Rectal smooth muscle tissue (tissue), 1 donor: ENCODE measurements around the gene DENND2A.

Experiments used
- H3K27ac ChIP-seq: one replicate; pipeline ENCODE4 v1.7.0; 2013; ENCODE audit warnings: low read depth, low read length, inconsistent platforms
- H3K27me3 ChIP-seq: one replicate; pipeline ENCODE4 v1.7.0; 2013; ENCODE audit warnings: low read length; ENCODE audit not compliant: control insufficient read depth, insufficient read depth
- H3K36me3 ChIP-seq: one replicate; pipeline ENCODE4 v1.7.0; 2013; ENCODE audit warnings: low read length; ENCODE audit not compliant: control insufficient read depth, insufficient read depth
- H3K4me1 ChIP-seq: one replicate; pipeline ENCODE4 v1.7.0; 2013; ENCODE audit warnings: low read length; ENCODE audit not compliant: control insufficient read depth, insufficient read depth
- H3K4me3 ChIP-seq: one replicate; pipeline ENCODE4 v1.7.0; 2013; ENCODE audit warnings: low read length
- H3K9ac ChIP-seq: one replicate; pipeline ENCODE4 v1.7.0; 2013; ENCODE audit warnings: low read length

Gene DENND2A

GRCh38 chr7:140640727-140641523, at the start of gene DENND2A:
Gene DENND2A (minus strand): TSS chr7:140640813. CDS start chr7:140602397, 38,416 bp downstream.
- Histone ChIP-seq H3K27me3 (peaks cover 8% of the 10 kb centered on the region), H3K36me3 (no peaks in the 10 kb centered on the region), H3K4me1 (peaks cover 12% of the 10 kb centered on the region), H3K27ac (peak within 1 kb of the TSS; percentile 86), H3K9ac (peak within 1 kb of the TSS; percentile 52), H3K4me3 (peak within 1 kb of the TSS; percentile 75)

GRCh38 chr7:140689199-140690152, 48.9 kb upstream of the DENND2A start:
- Histone ChIP-seq H3K27me3 (no peaks in the 10 kb centered on the region), H3K9ac (no peak overlapping the region), H3K27ac (no peak overlapping the region), H3K4me1 (no peaks in the 10 kb centered on the region), H3K36me3 (peaks cover 13% of the 10 kb centered on the region), H3K4me3 (no peak overlapping the region)

GRCh38 chr7:140688341-140688740, 47.7 kb upstream of the DENND2A start:
- Histone ChIP-seq H3K9ac (no peak overlapping the region), H3K27ac (no peak overlapping the region), H3K36me3 (peaks cover 13% of the 10 kb centered on the region), H3K27me3 (no peaks in the 10 kb centered on the region), H3K4me3 (no peak overlapping the region), H3K4me1 (no peaks in the 10 kb centered on the region)

GRCh38 chr7:140686921-140687320, 46.3 kb upstream of the DENND2A start:
- H3K4me3 ChIP-seq = no peak overlapping the region
- no peak overlapping the region for H3K9ac ChIP-seq
- H3K36me3 ChIP-seq = peaks cover 12% of the 10 kb centered on the region
- H3K4me1 ChIP-seq = no peaks in the 10 kb centered on the region
- H3K27ac ChIP-seq = no peak overlapping the region
- H3K27me3 ChIP-seq = no peaks in the 10 kb centered on the region

- no peaks in the 10 kb centered on the region for H3K4me1 ChIP-seq
- H3K27ac ChIP-seq = no peak overlapping the region
- no peak overlapping the region for H3K9ac ChIP-seq
- H3K27me3 ChIP-seq = no peaks in the 10 kb centered on the region
- H3K36me3 ChIP-seq = peaks cover 10% of the 10 kb centered on the region
- no peak overlapping the region for H3K4me3 ChIP-seq
Observed at GRCh38 chr7:140685407-140686087, 44.9 kb upstream of the DENND2A start.

- Histone ChIP-seq H3K9ac (no peak overlapping the region), H3K36me3 (peaks cover 13% of the 10 kb centered on the region), H3K4me1 (no peaks in the 10 kb centered on the region), H3K4me3 (no peak overlapping the region), H3K27me3 (no peaks in the 10 kb centered on the region), H3K27ac (no peak overlapping the region)
Observed at GRCh38 chr7:140684066-140684950, 43.7 kb upstream of the DENND2A start.

GRCh38 chr7:140683657-140684056, 43.0 kb upstream of the DENND2A start:
- Histone ChIP-seq H3K27me3 (no peaks in the 10 kb centered on the region), H3K36me3 (peaks cover 18% of the 10 kb centered on the region), H3K9ac (no peak overlapping the region), H3K4me1 (no peaks in the 10 kb centered on the region), H3K4me3 (no peak overlapping the region), H3K27ac (no peak overlapping the region)

- Histone ChIP-seq H3K36me3 (peaks cover 18% of the 10 kb centered on the region), H3K9ac (no peak overlapping the region), H3K4me3 (no peak overlapping the region), H3K27me3 (no peaks in the 10 kb centered on the region), H3K4me1 (no peaks in the 10 kb centered on the region), H3K27ac (no peak overlapping the region)
Observed at GRCh38 chr7:140681766-140682165, 41.2 kb upstream of the DENND2A start.

GRCh38 chr7:140680886-140681285, 40.3 kb upstream of the DENND2A start:
- no peaks in the 10 kb centered on the region for H3K27me3 ChIP-seq
- H3K4me3 ChIP-seq = no peak overlapping the region
- H3K9ac ChIP-seq = no peak overlapping the region
- peaks cover 2% of the 10 kb centered on the region for H3K4me1 ChIP-seq
- H3K36me3 ChIP-seq = peaks cover 18% of the 10 kb centered on the region
- no peak overlapping the region for H3K27ac ChIP-seq

GRCh38 chr7:140679186-140679585, 38.6 kb upstream of the DENND2A start:
- no peaks in the 10 kb centered on the region for H3K27me3 ChIP-seq
- H3K27ac ChIP-seq = no peak overlapping the region
- peaks cover 8% of the 10 kb centered on the region for H3K4me1 ChIP-seq
- H3K9ac ChIP-seq = no peak overlapping the region
- no peak overlapping the region for H3K4me3 ChIP-seq
- peaks cover 13% of the 10 kb centered on the region for H3K36me3 ChIP-seq

GRCh38 chr7:140678816-140679130, 38.2 kb upstream of the DENND2A start:
- Histone ChIP-seq H3K27me3 (no peaks in the 10 kb centered on the region), H3K27ac (no peak overlapping the region), H3K4me3 (no peak overlapping the region), H3K9ac (no peak overlapping the region), H3K4me1 (peaks cover 8% of the 10 kb centered on the region), H3K36me3 (peaks cover 13% of the 10 kb centered on the region)
